ENCODE measurements around the gene CORO1C. TPM values are rescaled to one million over a fixed set of nuclear protein-coding genes. Genes with fewer than 3 reads are reported as not detected.

CORO1C gene
- total RNA-seq, 2 experiments from 2014 or later, result 38.5 to 41.3 TPM

- Mint-ChIP-seq H3K9me3 (no peaks in the 10 kb centered on the region), H3K4me3 (no peak overlapping the region), H3K27ac (no peak overlapping the region), H3K27me3 (no peaks in the 10 kb centered on the region), H3K36me3 (ENCODE audit: low read depth) (no peaks in the 10 kb centered on the region), H3K4me1 (no peaks in the 10 kb centered on the region)
- CTCF ChIA-PET, result interaction anchor here (0.8 kb wide), 1 partner anchor 9 kb away, joined by 4 read pairs; no protein-coding TSS in a partner anchor
- POLR2A ChIA-PET, result no interaction called here
- no peak for DNase-seq
Measured at GRCh38 chr12:108604208-108604941, 126.9 kb downstream of the CORO1C start.

GRCh38 chr12:108603743-108604142, 127.6 kb downstream of the CORO1C start:
- no peaks in the 10 kb centered on the region for H3K4me1 Mint-ChIP-seq
- no peaks in the 10 kb centered on the region for H3K9me3 Mint-ChIP-seq
- no peak overlapping the region for H3K27ac Mint-ChIP-seq
- H3K36me3 Mint-ChIP-seq (ENCODE audit: low read depth), result no peaks in the 10 kb centered on the region
- CTCF ChIA-PET, result interaction anchor here (0.8 kb wide), 1 partner anchor 9 kb away, joined by 4 read pairs; no protein-coding TSS in a partner anchor
- H3K4me3 Mint-ChIP-seq, result no peak overlapping the region
- DNase-seq, result no peak
- no peaks in the 10 kb centered on the region for H3K27me3 Mint-ChIP-seq
- POLR2A ChIA-PET, result no interaction called here

GRCh38 chr12:108602976-108603704, 128.2 kb downstream of the CORO1C start:
- H3K36me3 Mint-ChIP-seq (ENCODE audit: low read depth), result no peaks in the 10 kb centered on the region
- no peak overlapping the region for H3K4me3 Mint-ChIP-seq
- H3K4me1 Mint-ChIP-seq, result no peaks in the 10 kb centered on the region
- H3K27ac Mint-ChIP-seq, result no peak overlapping the region
- POLR2A ChIA-PET, result no interaction called here
- no peak for DNase-seq
- no peaks in the 10 kb centered on the region for H3K27me3 Mint-ChIP-seq
- no peaks in the 10 kb centered on the region for H3K9me3 Mint-ChIP-seq
- CTCF ChIA-PET, result interaction anchor here (1.2 kb wide), 1 partner anchor 13 kb away, joined by 3 read pairs; no protein-coding TSS in a partner anchor

GRCh38 chr12:108602209-108602705, 129.1 kb downstream of the CORO1C start:
- no peaks in the 10 kb centered on the region for H3K9me3 Mint-ChIP-seq
- no peaks in the 10 kb centered on the region for H3K4me1 Mint-ChIP-seq
- CTCF ChIA-PET, result interaction anchor here (1.2 kb wide), 1 partner anchor 14 kb away, joined by 3 read pairs; no protein-coding TSS in a partner anchor
- H3K27me3 Mint-ChIP-seq, result no peaks in the 10 kb centered on the region
- no peak overlapping the region for H3K27ac Mint-ChIP-seq
- H3K36me3 Mint-ChIP-seq (ENCODE audit: low read depth), result no peaks in the 10 kb centered on the region
- POLR2A ChIA-PET, result no interaction called here
- no peak overlapping the region for H3K4me3 Mint-ChIP-seq
- no peak for DNase-seq

- Mint-ChIP-seq H3K27ac (no peak overlapping the region), H3K36me3 (ENCODE audit: low read depth) (no peaks in the 10 kb centered on the region), H3K9me3 (no peaks in the 10 kb centered on the region), H3K27me3 (no peaks in the 10 kb centered on the region), H3K4me3 (no peak overlapping the region), H3K4me1 (no peaks in the 10 kb centered on the region)
- ChIA-PET POLR2A (no interaction called here), CTCF (interaction anchor here (1.2 to 1.3 kb wide), 2 partner anchors 18 to 868 kb away, joined by 3 read pairs; no protein-coding TSS in a partner anchor)
- no peak for DNase-seq
Measured at GRCh38 chr12:108600702-108601007, 130.7 kb downstream of the CORO1C start.

- CTCF ChIA-PET, result interaction anchor here (0.6 to 1.3 kb wide), 4 partner anchors 18 to 868 kb away, joined by 3 to 5 read pairs (median 3); no protein-coding TSS in a partner anchor
- no peak overlapping the region for H3K27ac Mint-ChIP-seq
Measured at GRCh38 chr12:108599948-108600701, 131.2 kb downstream of the CORO1C start.

GRCh38 chr12:108599541-108599940, 131.8 kb downstream of the CORO1C start:
- Mint-ChIP-seq H3K36me3 (ENCODE audit: low read depth) (no peaks in the 10 kb centered on the region), H3K4me1 (no peaks in the 10 kb centered on the region), H3K27ac (no peak overlapping the region), H3K27me3 (no peaks in the 10 kb centered on the region), H3K4me3 (no peak overlapping the region), H3K9me3 (no peaks in the 10 kb centered on the region)
- POLR2A ChIA-PET, result no interaction called here
- CTCF ChIA-PET, result interaction anchor here (0.6 to 1.2 kb wide), 3 partner anchors 18 to 867 kb away, joined by 3 to 5 read pairs (median 3); no protein-coding TSS in a partner anchor
- DNase-seq, result no peak

More at GRCh38 chr12:108599948-108600701, 131.2 kb downstream of the CORO1C start:
- POLR2A ChIA-PET, result no interaction called here
- no peak for DNase-seq
- Mint-ChIP-seq H3K9me3 (no peaks in the 10 kb centered on the region), H3K4me3 (no peak overlapping the region), H3K4me1 (no peaks in the 10 kb centered on the region), H3K36me3 (ENCODE audit: low read depth) (no peaks in the 10 kb centered on the region), H3K27me3 (no peaks in the 10 kb centered on the region)

GRCh38 chr12:108598553-108599250, 132.6 kb downstream of the CORO1C start:
- Mint-ChIP-seq H3K9me3 (no peaks in the 10 kb centered on the region), H3K27ac (no peak overlapping the region), H3K36me3 (ENCODE audit: low read depth) (no peaks in the 10 kb centered on the region), H3K27me3 (no peaks in the 10 kb centered on the region), H3K4me1 (no peaks in the 10 kb centered on the region), H3K4me3 (no peak overlapping the region)
- no peak for DNase-seq
- ChIA-PET POLR2A (no interaction called here), CTCF (interaction anchor here (0.5 to 1.6 kb wide), 3 partner anchors 12 to 36 kb away, joined by 4 to 5 read pairs (median 5); no protein-coding TSS in a partner anchor)

- H3K27ac Mint-ChIP-seq, result no peak within 1 kb of the TSS
- no peaks in the 10 kb centered on the region for H3K27me3 Mint-ChIP-seq
- H3K4me3 Mint-ChIP-seq, result no peak within 1 kb of the TSS
- H3K4me1 Mint-ChIP-seq, result no peaks in the 10 kb centered on the region
- ChIA-PET CTCF (interaction anchor here (1.2 to 1.6 kb wide), 2 partner anchors 13 to 20 kb away, joined by 5 read pairs; no protein-coding TSS in a partner anchor), POLR2A (no interaction called here)
- DNase-seq, result no peak
- no peaks in the 10 kb centered on the region for H3K36me3 Mint-ChIP-seq (ENCODE audit: low read depth)
- H3K9me3 Mint-ChIP-seq, result no peaks in the 10 kb centered on the region
Measured at GRCh38 chr12:108597559-108598471, 133.5 kb downstream of the CORO1C start, which contains the start of gene TMEM119. TSS of gene TMEM119 (minus strand) at chr12:108598084. CDS start at chr12:108592383, 5,701 bp downstream.

- POLR2A ChIA-PET, result no interaction called here
- no peak for DNase-seq
- no peaks in the 10 kb centered on the region for H3K4me1 Mint-ChIP-seq
Measured at GRCh38 chr12:108596854-108597558, 134.3 kb downstream of the CORO1C start.

More at GRCh38 chr12:108596854-108597558, 134.3 kb downstream of the CORO1C start:
- H3K36me3 Mint-ChIP-seq (ENCODE audit: low read depth), result no peaks in the 10 kb centered on the region
- no peak overlapping the region for H3K4me3 Mint-ChIP-seq
- H3K27ac Mint-ChIP-seq, result no peak overlapping the region
- CTCF ChIA-PET, result interaction anchor here (1.6 kb wide), 1 partner anchor 14 kb away, joined by 5 read pairs; no protein-coding TSS in a partner anchor
- no peaks in the 10 kb centered on the region for H3K9me3 Mint-ChIP-seq
- no peaks in the 10 kb centered on the region for H3K27me3 Mint-ChIP-seq

Measured in activated CD4-positive, alpha-beta T cell treated with anti-CD3 and anti-CD28 coated beads, Interleukin-2, amount 10 ng/mL, durations not matched to agents 7 days and 5 days (primary cell).